Fibroblast of mammary gland (primary cell): ENCODE data around the gene TBC1D24.
A peak's percentile ranks its signal among the peaks of the same experiment; 100 is the strongest.

Experiments
- DNase-seq: peaks from one replicate; pipeline ENCODE4 v3.0.0-alpha.2; 2010; ENCODE audit warnings: low read depth
- H3K4me3 ChIP-seq: 2 replicates; pipeline ENCODE4 v1.5.1; 2011; ENCODE audit warnings: low read depth, mild to moderate bottlenecking, low read length, moderate library complexity; ENCODE audit not compliant: control insufficient read depth
- TF ChIP-seq, protein P1 (sequence below): conservative IDR thresholded peaks from 2 replicates; pipeline ENCODE4 v1.5.1; 2011; ENCODE audit warnings: low read depth, low read length, inconsistent platforms; ENCODE audit not compliant: control insufficient read depth, insufficient read depth

Gene TBC1D24

DNA sequence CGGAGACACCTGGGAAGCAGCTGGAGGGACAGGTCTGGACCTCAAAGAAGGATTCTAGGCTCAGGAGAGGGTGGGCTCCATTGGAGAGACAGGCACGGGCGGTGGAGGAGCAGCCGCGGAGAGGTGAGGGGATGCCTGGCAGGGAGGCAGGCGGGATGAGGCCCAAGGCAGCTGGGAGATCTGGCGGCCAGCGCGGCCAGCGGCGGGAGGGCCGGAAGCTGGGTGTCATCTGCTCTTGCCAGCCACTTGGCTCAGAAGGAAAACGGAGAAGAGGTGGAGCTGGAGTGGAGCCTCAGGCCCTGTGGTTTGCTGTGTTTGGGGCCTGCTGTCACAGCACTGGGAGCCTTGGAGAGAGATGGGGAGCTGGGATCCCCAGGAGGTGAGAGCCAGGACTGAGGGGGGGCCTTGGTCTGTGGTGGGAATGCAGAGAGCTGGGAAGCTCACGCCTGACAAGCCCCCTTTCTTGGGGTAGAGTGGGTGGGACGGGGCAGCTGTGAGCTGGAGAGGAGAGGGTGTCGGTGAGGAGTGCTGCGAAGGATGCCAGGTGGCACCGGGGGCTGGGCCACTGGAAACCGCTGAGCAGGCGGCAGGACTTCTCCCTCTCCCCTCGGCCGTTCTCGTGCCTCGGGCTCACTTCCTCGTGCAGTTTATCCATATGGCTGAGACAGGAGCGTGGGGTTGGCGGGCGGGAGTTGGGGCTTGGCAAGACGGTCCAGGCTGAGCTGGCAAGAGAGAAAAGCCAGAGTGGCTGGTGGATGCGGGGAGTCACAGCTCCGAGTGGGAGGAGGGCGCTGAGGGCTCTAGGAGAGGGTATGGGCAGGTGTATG lies 8.0 kb downstream of the TBC1D24 start:
- DNase-seq = peak; percentile 59
- peak overlapping the region; percentile 6 for H3K4me3 ChIP-seq

DNA sequence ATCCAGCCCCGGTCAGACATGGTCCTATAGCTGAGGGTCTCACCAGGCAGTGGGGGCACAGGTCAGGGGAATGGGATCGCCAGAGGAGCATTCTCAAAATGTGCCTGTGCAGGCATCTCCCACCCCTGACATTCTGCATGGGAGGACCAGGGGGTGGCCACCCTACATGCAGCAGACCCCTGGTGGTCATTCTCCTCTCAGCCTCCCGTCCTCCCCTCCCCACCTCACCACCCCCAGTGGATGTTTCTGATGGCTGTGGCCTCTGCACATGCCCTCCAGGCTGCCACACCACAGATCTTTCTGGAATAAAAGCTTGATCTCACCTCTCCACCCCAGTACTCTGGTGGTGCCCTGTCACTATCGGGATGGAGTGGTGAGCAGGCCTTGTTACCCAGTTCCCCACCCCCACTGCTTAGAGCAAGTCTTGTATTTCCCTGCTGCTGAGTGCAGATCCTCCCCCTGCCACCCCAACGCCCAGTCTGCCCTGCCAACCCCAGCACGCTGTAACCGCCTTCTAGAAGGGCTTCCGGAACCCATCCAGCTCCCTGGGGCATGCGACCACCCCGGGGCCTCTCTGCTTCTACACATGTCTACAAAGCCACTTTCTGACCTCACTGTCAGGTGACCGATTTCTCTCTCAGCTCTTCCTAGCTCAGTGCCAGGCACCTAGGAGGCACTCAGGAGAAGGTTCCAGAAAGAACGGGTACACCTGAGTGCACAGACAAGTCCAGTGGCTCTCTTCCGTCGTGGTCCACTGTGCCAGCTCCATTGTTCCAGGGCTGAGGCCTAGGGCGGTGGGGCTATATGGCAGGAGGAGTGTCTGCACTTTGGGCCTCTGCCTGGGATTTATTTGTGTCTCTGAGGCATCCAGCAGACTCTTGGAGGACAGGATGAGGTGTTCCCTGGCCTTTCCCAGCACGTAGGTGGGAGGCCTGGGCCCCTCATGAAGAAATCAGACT lies 9.3 kb downstream of the TBC1D24 start:
- DNase-seq = no peak
- no peak overlapping the region for H3K4me3 ChIP-seq
- TF ChIP-seq, protein P1, sequence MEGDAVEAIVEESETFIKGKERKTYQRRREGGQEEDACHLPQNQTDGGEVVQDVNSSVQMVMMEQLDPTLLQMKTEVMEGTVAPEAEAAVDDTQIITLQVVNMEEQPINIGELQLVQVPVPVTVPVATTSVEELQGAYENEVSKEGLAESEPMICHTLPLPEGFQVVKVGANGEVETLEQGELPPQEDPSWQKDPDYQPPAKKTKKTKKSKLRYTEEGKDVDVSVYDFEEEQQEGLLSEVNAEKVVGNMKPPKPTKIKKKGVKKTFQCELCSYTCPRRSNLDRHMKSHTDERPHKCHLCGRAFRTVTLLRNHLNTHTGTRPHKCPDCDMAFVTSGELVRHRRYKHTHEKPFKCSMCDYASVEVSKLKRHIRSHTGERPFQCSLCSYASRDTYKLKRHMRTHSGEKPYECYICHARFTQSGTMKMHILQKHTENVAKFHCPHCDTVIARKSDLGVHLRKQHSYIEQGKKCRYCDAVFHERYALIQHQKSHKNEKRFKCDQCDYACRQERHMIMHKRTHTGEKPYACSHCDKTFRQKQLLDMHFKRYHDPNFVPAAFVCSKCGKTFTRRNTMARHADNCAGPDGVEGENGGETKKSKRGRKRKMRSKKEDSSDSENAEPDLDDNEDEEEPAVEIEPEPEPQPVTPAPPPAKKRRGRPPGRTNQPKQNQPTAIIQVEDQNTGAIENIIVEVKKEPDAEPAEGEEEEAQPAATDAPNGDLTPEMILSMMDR = no peak

More for the DNA sequence above, 8.0 kb downstream of the TBC1D24 start:
- TF ChIP-seq, protein P1 = no peak

DNA sequence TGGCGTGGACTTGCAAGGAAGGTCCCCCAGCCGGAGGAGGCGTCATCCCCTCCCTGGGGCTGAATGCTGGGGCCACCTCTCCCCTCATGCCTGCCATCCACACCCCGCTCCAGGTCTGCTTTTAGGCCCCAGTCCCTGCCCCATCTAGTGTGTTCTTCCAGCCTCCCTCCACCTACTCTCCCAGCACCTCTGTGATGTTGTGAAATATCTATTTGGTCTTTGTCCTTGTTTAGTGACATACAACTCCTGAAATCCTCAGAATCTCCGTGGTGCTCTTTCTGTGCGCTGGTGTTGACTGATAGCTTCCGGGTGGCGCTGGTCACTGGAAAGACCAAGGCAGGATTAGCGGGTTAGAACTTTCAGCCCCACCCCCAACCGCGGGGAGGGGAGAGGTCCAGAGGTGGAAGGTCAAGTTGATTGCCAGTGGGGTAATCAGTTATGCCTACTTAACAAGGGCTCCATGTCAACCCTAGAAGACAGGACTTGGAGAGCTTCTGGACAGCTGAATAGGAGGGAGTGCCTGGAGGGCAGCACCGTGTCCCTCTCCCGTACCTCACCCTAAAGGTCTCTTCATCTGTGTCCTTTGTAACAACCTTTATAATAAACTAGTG lies 10.1 kb downstream of the TBC1D24 start:
- TF ChIP-seq, protein P1 = no peak
- no peak overlapping the region for H3K4me3 ChIP-seq

DNA sequence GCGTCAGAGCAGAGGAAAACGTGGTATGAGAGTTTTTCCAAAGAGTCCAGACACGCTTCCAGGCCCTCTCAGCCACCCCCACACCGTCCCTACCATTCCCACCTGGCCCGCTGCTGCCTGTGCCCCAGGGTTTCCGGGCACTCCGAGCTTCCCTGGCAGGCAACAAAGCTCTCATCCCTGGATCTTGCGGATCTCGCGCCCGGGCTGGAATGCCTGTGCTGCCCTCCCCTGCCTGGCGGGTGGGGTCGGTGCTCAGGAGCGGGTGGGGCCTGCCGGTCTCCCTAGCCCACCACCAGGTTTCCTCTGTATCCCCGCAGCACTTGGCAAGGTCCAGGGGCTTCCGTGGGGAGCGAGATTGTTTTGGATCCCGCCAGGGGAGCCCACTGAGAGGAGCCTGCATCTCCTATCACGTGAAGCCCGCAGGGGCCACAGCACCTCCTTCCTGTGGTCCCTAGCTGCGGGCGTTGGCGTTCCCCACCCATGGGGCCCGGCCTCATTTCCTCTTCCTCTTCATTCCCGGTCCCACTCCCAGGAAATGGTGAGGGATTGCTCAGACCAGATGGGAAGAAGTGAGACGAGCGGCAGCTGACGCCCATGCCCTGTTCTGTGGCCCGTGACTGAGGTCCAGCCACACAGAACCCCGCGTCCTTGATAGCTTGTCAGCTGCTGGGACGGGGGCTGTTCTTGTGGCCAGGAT lies 11.0 kb downstream of the TBC1D24 start:
- no peak overlapping the region for H3K4me3 ChIP-seq
- TF ChIP-seq, protein P1 = no peak
- DNase-seq = no peak

More for the DNA sequence above, 10.1 kb downstream of the TBC1D24 start:
- no peak for DNase-seq

DNA sequence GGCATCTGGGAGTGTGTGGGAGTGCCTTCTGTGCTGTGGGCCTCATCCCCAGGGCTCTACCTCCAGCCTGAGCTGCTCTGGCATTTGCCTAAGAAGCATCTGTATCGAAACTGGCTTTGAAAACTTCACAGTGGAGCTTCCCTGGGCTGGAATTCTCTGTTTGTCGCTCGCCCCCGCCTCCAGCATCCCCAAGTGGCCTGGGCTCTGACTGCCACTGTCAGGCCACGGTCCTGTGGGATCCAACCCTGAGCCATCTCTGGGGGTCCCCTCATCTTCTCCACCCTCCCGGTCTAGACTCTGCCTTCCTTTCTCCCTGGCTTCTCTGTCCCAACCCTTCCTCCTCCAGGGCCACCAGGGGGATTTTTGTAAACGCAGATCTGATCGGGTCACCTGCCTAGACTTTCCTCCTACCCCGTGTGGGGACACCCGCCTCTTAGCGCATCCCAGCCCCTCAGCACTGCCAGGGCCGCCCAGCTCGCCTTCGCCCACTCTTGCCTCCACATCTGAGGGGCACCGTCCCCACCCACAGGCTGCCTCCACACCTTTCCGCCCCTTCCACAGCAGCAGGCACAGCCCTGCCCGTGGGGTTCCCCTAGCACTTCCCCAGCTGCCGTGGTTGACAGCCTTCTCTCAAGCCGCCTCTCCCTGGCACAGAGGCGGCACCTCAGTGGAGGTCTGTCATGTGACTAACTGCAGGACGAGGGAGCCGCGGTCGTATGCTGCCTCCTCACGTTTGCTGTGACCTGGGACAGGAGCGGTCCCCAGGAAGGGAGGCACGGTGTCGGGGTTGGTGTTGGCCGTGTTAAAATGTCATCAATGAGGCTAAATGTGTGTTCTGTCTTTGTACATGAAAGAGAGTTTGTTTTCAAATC lies 12.0 kb downstream of the TBC1D24 start:
- no peak overlapping the region for H3K4me3 ChIP-seq
- no peak for DNase-seq
- TF ChIP-seq, protein P1 = no peak
